Neural cell (in vitro differentiated cells): ENCODE measurements around the gene CCNJL. TPM values are rescaled to one million over a fixed set of nuclear protein-coding genes. Genes with fewer than 3 reads are reported as not detected.

ENCODE experiments used
- H2AFZ ChIP-seq: fragments of 200-600, 300-800 bp; sonication (generic), shearing (Covaris generic); 2 replicates; pipeline ENCODE4 v1.6.0; 2014; ENCODE audit warnings: low read depth, mild to moderate bottlenecking, antibody characterized with exemption, low read length, moderate library complexity
- H3F3A ChIP-seq: fragments of 200-600 bp; shearing (Covaris generic); 2 replicates; pipeline ENCODE4 v1.6.1; 2016; ENCODE audit warnings: mild to moderate bottlenecking, moderate library complexity, mixed read lengths, antibody characterized with exemption, low read length; ENCODE audit not compliant: insufficient read depth, poor library complexity, severe bottlenecking
- H3K27ac ChIP-seq: fragments of 200-600, 300-800 bp; sonication (generic), shearing (Covaris generic); 2 replicates; pipeline ENCODE4 v1.5.1; 2014; ENCODE audit warnings: mild to moderate bottlenecking, low read length, moderate library complexity
- H3K27me3 ChIP-seq: fragments of 300-800, 200-600 bp; sonication (generic), shearing (Covaris generic); 2 replicates; pipeline ENCODE4 v1.6.0; 2014; ENCODE audit warnings: mild to moderate bottlenecking, low read depth, low read length, moderate library complexity; ENCODE audit not compliant: insufficient read depth
- H3K36me3 ChIP-seq: fragments of 300-800, 200-600 bp; sonication (generic), shearing (Covaris generic); 2 replicates; pipeline ENCODE4 v1.5.1; 2014; ENCODE audit warnings: mild to moderate bottlenecking, antibody characterized with exemption, low read length, moderate library complexity; ENCODE audit not compliant: insufficient read depth
- H3K4me2 ChIP-seq: fragments of 300-800, 200-600 bp; sonication (generic), shearing (Covaris generic); 2 replicates; pipeline ENCODE4 v1.6.0; 2014; ENCODE audit warnings: mild to moderate bottlenecking, low read length
- H3K4me3 ChIP-seq: fragments of 300-800, 200-600 bp; sonication (generic), shearing (Covaris generic); 2 replicates; pipeline ENCODE4 v1.5.1; 2014; ENCODE audit warnings: mild to moderate bottlenecking, low read length, moderate library complexity
- H3K79me2 ChIP-seq: fragments of 200-600 bp; shearing (Covaris generic); replicated peaks from 2 replicates; pipeline ENCODE4 v1.6.0; 2014; ENCODE audit warnings: mild to moderate bottlenecking, low read length, moderate library complexity; ENCODE audit not compliant: insufficient read depth
- H3K9ac ChIP-seq: fragments of 300-800, 200-600 bp; sonication (generic), shearing (Covaris generic); 2 replicates; pipeline ENCODE4 v1.6.1; 2016; ENCODE audit warnings: mild to moderate bottlenecking, low read length, mixed read lengths
- H3K9me2 ChIP-seq: fragments of 200-600 bp; shearing (Covaris generic); 2 replicates; pipeline ENCODE4 v1.6.1; 2016; ENCODE audit warnings: mild to moderate bottlenecking, low read length, mixed read lengths; ENCODE audit not compliant: insufficient read depth
- H3K9me3 ChIP-seq: fragments of 200-600, 300-800 bp; sonication (generic), shearing (Covaris generic); 2 replicates; pipeline ENCODE4 v1.6.1; 2016; ENCODE audit warnings: mild to moderate bottlenecking, mixed run types, low read length, moderate library complexity, mixed read lengths
- H4K20me1 ChIP-seq: fragments of 200-600 bp; shearing (Covaris generic); 2 replicates; pipeline ENCODE4 v1.6.1; 2016; ENCODE audit warnings: mild to moderate bottlenecking, mixed run types; ENCODE audit not compliant: insufficient read depth
- CTCF ChIP-seq: fragments of 450-650 bp; IDR thresholded peaks from 2 replicates; pipeline ENCODE4 v1.5.1; 2014; ENCODE audit warnings: antibody characterized with exemption, mild to moderate bottlenecking, moderate library complexity; ENCODE audit not compliant: poor library complexity, severe bottlenecking
- EP300 ChIP-seq: fragments of 450-650 bp; conservative IDR thresholded peaks from 2 replicates; pipeline ENCODE4 v1.6.1; 2014; ENCODE audit warnings: antibody characterized with exemption, mild to moderate bottlenecking, moderate library complexity; ENCODE audit not compliant: poor library complexity, severe bottlenecking
- EZH2 ChIP-seq: fragments of 200-600, 300-800 bp; shearing (Covaris generic), sonication (generic); IDR thresholded peaks from 2 replicates; pipeline ENCODE4 v1.6.1; 2014; ENCODE audit warnings: antibody characterized with exemption, low read length, borderline replicate concordance, mild to moderate bottlenecking; ENCODE audit not compliant: insufficient read depth, poor library complexity, severe bottlenecking
- MXI1 ChIP-seq: fragments of 450-650 bp; conservative IDR thresholded peaks from 2 replicates; pipeline ENCODE4 v1.6.1; 2014; ENCODE audit warnings: antibody characterized with exemption, mild to moderate bottlenecking; ENCODE audit not compliant: poor library complexity, severe bottlenecking
- POLR2AphosphoS5 ChIP-seq: IDR thresholded peaks from 2 replicates; pipeline ENCODE4 v1.6.1; 2012
- RAD21 ChIP-seq: fragments of 450-650 bp; conservative IDR thresholded peaks from 2 replicates; pipeline ENCODE4 v1.6.1; 2014; ENCODE audit warnings: antibody characterized with exemption, mild to moderate bottlenecking, moderate library complexity
- REST ChIP-seq: IDR thresholded peaks from 2 replicates; pipeline ENCODE4 v1.6.1; 2012; ENCODE audit warnings: borderline replicate concordance
- SMC3 ChIP-seq: fragments of 450-650 bp; conservative IDR thresholded peaks from 2 replicates; pipeline ENCODE4 v1.6.1; 2014; ENCODE audit warnings: antibody characterized with exemption, mild to moderate bottlenecking, moderate library complexity; ENCODE audit not compliant: poor library complexity
- TAF1 ChIP-seq: IDR thresholded peaks from 2 replicates; pipeline ENCODE4 v1.6.1; 2012; ENCODE audit warnings: low read depth
- polyA plus RNA-seq: library from polyadenylated mRNA; depleted of rRNA; stranded (reverse); fragments of >200 nt; gene quantifications from 2 replicates; pipeline ENCODE4 v1.2.3, GENCODE V29; 2014

Gene CCNJL
- polyA plus RNA-seq, 1 donor from 2014 or later, result 0.84 TPM

GRCh38 chr5:160240350-160240749 is 72.0 kb downstream of the CCNJL start:
- H3F3A ChIP-seq, result no peaks in the 10 kb centered on the region
- H3K36me3 ChIP-seq, result no peaks in the 10 kb centered on the region
- no peaks in the 10 kb centered on the region for H3K9me3 ChIP-seq
- H4K20me1 ChIP-seq, result no peaks in the 10 kb centered on the region
- no peak for TF ChIP-seq RAD21
- TF ChIP-seq MXI1, result no peak
- TF ChIP-seq POLR2AphosphoS5, result no peak
- TF ChIP-seq CTCF, result no peak
- no peak for TF ChIP-seq EZH2
- TF ChIP-seq SMC3, result no peak
- TF ChIP-seq EP300, result no peak
- TF ChIP-seq TAF1, result no peak
- TF ChIP-seq REST, result no peak
- no peaks in the 10 kb centered on the region for H3K9me2 ChIP-seq
- no peaks in the 10 kb centered on the region for H3K79me2 ChIP-seq
- no peak overlapping the region for H2AFZ ChIP-seq
- H3K9ac ChIP-seq, result no peak overlapping the region
- H3K27me3 ChIP-seq, result no peaks in the 10 kb centered on the region
- no peak overlapping the region for H3K4me2 ChIP-seq
- H3K4me3 ChIP-seq, result no peak overlapping the region
- no peak overlapping the region for H3K27ac ChIP-seq

GRCh38 chr5:160237571-160238093 is 74.7 kb downstream of the CCNJL start:
- Histone ChIP-seq H3F3A (no peaks in the 10 kb centered on the region), H3K9me3 (no peaks in the 10 kb centered on the region), H3K4me3 (no peak overlapping the region), H3K27me3 (no peaks in the 10 kb centered on the region), H3K27ac (peak overlapping the region; percentile 31), H2AFZ (peak overlapping the region; percentile 12), H3K9me2 (no peaks in the 10 kb centered on the region), H3K79me2 (no peaks in the 10 kb centered on the region), H4K20me1 (no peaks in the 10 kb centered on the region), H3K36me3 (no peaks in the 10 kb centered on the region), H3K9ac (peak overlapping the region; percentile 16), H3K4me2 (no peak overlapping the region)
- TF ChIP-seq REST, result no peak
- no peak for TF ChIP-seq EZH2
- TF ChIP-seq MXI1, result no peak
